ENCODE results near the gene EIF4E2.

Gene EIF4E2

GRCh38 chr2:232550354-232551249 lies at the start of gene EIF4E2, which contains the start of gene TIGD1:
TSS of gene EIF4E2 (plus strand) at chr2:232550689. CDS start at chr2:232550725, 36 bp downstream.
TSS of gene TIGD1 (minus strand) at chr2:232550557. CDS start at chr2:232549882, 675 bp downstream.
- DNase-seq (ENCODE audit: insufficient read length, low spot score) = peak; percentile 98
- peak; percentile 75 for FAIRE-seq

GRCh38 chr2:232501331-232501771 lies 49.1 kb upstream of the EIF4E2 start:
- DNase-seq (ENCODE audit: insufficient read length, low spot score) (no peak), FAIRE-seq (no peak)

- FAIRE-seq (no peak), DNase-seq (ENCODE audit: insufficient read length, low spot score) (no peak)
These were observed 48.6 kb upstream of the EIF4E2 start for GRCh38 chr2:232501794-232502390.

- no peak for DNase-seq (ENCODE audit: insufficient read length, low spot score)
- FAIRE-seq = no peak
These were observed 48.0 kb upstream of the EIF4E2 start for GRCh38 chr2:232502511-232502910.

- FAIRE-seq = no peak
- DNase-seq (ENCODE audit: insufficient read length, low spot score) = no peak
These were observed 47.3 kb upstream of the EIF4E2 start for GRCh38 chr2:232502911-232503808.

GRCh38 chr2:232503809-232504323 lies 46.6 kb upstream of the EIF4E2 start:
- no peak for FAIRE-seq
- DNase-seq (ENCODE audit: insufficient read length, low spot score) = no peak

GRCh38 chr2:232504438-232504837 lies 46.1 kb upstream of the EIF4E2 start:
- DNase-seq (ENCODE audit: insufficient read length, low spot score) (no peak), FAIRE-seq (no peak)

- DNase-seq (ENCODE audit: insufficient read length, low spot score) (no peak), FAIRE-seq (no peak)
These were observed 44.6 kb upstream of the EIF4E2 start for GRCh38 chr2:232505856-232506255.

- DNase-seq (ENCODE audit: insufficient read length, low spot score) (no peak), FAIRE-seq (no peak)
These were observed 43.8 kb upstream of the EIF4E2 start for GRCh38 chr2:232506709-232507108.

- no peak for FAIRE-seq
These were observed 42.2 kb upstream of the EIF4E2 start for GRCh38 chr2:232508251-232508650.

GRCh38 chr2:232511336-232511890 lies 39.1 kb upstream of the EIF4E2 start:
- FAIRE-seq = no peak
- DNase-seq (ENCODE audit: insufficient read length, low spot score) = no peak

More at GRCh38 chr2:232508251-232508650, 42.2 kb upstream of the EIF4E2 start:
- no peak for DNase-seq (ENCODE audit: insufficient read length, low spot score)

GRCh38 chr2:232512602-232513001 lies 37.9 kb upstream of the EIF4E2 start:
- no peak for FAIRE-seq
- no peak for DNase-seq (ENCODE audit: insufficient read length, low spot score)

GRCh38 chr2:232513353-232513752 lies 37.1 kb upstream of the EIF4E2 start:
- DNase-seq (ENCODE audit: insufficient read length, low spot score) (no peak), FAIRE-seq (no peak)

GRCh38 chr2:232515639-232516038 lies 34.9 kb upstream of the EIF4E2 start:
- DNase-seq (ENCODE audit: insufficient read length, low spot score) (no peak), FAIRE-seq (no peak)

- FAIRE-seq (no peak), DNase-seq (ENCODE audit: insufficient read length, low spot score) (no peak)
These were observed 33.9 kb upstream of the EIF4E2 start for GRCh38 chr2:232516551-232516950.

- DNase-seq (ENCODE audit: insufficient read length, low spot score) (no peak), FAIRE-seq (no peak)
These were observed 31.6 kb upstream of the EIF4E2 start for GRCh38 chr2:232518844-232519243.

- FAIRE-seq = no peak
- no peak for DNase-seq (ENCODE audit: insufficient read length, low spot score)
These were observed 30.7 kb upstream of the EIF4E2 start, which contains the start of gene PRSS56 for GRCh38 chr2:232519581-232520438. TSS of gene PRSS56 (plus strand) at chr2:232520388. CDS start at chr2:232520599, 211 bp downstream.

GRCh38 chr2:232520489-232520888 lies 30.0 kb upstream of the EIF4E2 start:
- DNase-seq (ENCODE audit: insufficient read length, low spot score) (no peak), FAIRE-seq (no peak)

- FAIRE-seq (no peak), DNase-seq (ENCODE audit: insufficient read length, low spot score) (no peak)
These were observed 29.4 kb upstream of the EIF4E2 start for GRCh38 chr2:232521098-232521497.

Measured in GM19239 (cell line).